Adrenal gland (tissue), 5 donors: ENCODE data around the gene CAND2.

Experiments
- POLR2A ChIP-seq, 2 donors: fragments of 450-650 bp; IDR thresholded peaks; one replicate each; pipeline ENCODE4 v1.6.1; 2017; ENCODE audit warnings: antibody characterized with exemption in 2 of 2, mild to moderate bottlenecking in 2 of 2, moderate library complexity in 1 of 2
- TF ChIP-seq, protein P1 (sequence below), 6 experiments: fragments of 450-650 bp in 4 of 6; fragments of 200-600 bp in 2 of 6; sonication (generic) in 1 of 6; IDR thresholded peaks; 1 replicate in 5 of 6; 2 replicates in 1 of 6; pipeline versions ENCODE4 v1.5.1 to v1.8.0; 2016 to 2021; ENCODE audit warnings: antibody characterized with exemption in 6 of 6, mild to moderate bottlenecking in 2 of 6, moderate library complexity in 1 of 6
- donor health status: DM: no; HTN: no; CAD: no.

GRCh38 chr3:12813967-12814366, 17.5 kb downstream of the CAND2 start:
- TF ChIP-seq, protein P1, sequence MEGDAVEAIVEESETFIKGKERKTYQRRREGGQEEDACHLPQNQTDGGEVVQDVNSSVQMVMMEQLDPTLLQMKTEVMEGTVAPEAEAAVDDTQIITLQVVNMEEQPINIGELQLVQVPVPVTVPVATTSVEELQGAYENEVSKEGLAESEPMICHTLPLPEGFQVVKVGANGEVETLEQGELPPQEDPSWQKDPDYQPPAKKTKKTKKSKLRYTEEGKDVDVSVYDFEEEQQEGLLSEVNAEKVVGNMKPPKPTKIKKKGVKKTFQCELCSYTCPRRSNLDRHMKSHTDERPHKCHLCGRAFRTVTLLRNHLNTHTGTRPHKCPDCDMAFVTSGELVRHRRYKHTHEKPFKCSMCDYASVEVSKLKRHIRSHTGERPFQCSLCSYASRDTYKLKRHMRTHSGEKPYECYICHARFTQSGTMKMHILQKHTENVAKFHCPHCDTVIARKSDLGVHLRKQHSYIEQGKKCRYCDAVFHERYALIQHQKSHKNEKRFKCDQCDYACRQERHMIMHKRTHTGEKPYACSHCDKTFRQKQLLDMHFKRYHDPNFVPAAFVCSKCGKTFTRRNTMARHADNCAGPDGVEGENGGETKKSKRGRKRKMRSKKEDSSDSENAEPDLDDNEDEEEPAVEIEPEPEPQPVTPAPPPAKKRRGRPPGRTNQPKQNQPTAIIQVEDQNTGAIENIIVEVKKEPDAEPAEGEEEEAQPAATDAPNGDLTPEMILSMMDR (IDR thresholded peaks at IDR 0.05): no peak
- TF ChIP-seq POLR2A (IDR thresholded peaks at IDR 0.05): no peak
